HPDE6-E6E7 (cell line): ENCODE measurements around the gene SLC26A4.
A peak's percentile ranks its signal among the peaks of the same experiment; 100 is the strongest.
"Not testable (repeated sequence)": the region's sequence is repeated elsewhere in the genome, so short reads cannot be mapped to it uniquely, and the experiment has no call there.

Source experiments
- DNase-seq: peaks from one replicate; pipeline ENCODE4 v3.0.0; 2011; ENCODE audit warnings: missing footprints; ENCODE audit errors: extremely low spot score

The SLC26A4 gene

DNA sequence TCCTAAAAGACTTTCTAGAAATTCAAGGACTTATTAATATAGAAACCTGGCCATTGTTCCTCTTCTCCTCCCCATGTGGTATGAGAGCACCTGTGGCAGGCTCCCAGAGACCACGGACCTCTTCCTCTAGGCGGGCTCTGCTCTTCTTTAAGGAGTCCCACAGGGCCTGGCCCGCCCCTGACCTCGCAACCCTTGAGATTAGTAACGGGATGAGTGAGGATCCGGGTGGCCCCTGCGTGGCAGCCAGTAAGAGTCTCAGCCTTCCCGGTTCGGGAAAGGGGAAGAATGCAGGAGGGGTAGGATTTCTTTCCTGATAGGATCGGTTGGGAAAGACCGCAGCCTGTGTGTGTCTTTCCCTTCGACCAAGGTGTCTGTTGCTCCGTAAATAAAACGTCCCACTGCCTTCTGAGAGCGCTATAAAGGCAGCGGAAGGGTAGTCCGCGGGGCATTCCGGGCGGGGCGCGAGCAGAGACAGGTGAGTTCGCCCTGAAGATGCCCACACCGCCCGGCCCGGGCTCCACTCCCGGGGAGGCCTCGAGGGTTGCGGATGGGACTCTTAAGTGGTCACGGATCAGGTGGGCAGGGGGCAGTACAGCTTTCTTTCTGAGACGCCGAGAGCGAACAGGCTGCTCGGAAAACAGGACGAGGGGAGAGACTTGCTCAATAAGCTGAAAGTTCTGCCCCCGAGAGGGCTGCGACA, at the start of gene SLC26A4:
Gene SLC26A4, plus strand, starts transcription at position 448 of the 700 bp plus-strand sequence. CDS start 814 bp downstream, outside the sequence.
- DNase-seq: no peak

DNA sequence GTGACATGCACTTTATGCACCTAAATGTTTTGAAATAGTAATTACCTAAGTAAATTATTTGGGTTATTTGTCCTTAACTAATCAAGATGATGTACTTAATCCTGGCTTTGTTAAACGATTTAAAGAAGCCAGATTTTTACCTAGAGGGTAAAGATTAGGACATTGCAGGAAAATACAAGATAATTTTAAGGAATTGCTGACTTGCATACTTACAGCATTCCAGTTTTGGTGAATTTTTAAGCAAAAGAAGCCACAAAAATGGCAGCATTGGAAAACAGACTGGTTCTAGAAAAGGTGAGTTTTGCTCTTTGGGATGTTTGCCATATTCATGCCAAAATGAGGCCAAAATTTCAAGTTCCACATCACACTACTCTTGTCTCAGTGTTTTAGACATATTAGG, 47.2 kb upstream of the SLC26A4 start:
- DNase-seq: no peak

DNA sequence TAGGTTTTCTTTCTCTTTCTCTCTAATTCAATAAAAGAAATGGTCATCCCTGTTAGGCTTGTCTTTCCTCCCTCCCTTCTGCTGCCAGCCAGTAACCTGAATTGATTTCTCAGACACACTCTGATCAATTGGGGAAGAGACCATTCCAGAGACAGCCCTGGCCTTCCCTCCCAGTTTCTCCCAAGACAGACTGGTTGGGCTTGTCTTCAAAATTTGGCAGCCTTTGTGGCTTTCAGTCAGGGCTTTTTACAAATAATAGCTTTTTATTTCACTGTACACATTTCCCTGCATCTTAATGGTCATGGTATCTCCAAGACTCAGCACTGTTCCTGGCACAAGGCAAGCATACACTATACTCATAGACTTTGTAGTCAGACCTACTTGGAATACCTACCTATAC, 46.7 kb upstream of the SLC26A4 start:
- no peak for DNase-seq

DNA sequence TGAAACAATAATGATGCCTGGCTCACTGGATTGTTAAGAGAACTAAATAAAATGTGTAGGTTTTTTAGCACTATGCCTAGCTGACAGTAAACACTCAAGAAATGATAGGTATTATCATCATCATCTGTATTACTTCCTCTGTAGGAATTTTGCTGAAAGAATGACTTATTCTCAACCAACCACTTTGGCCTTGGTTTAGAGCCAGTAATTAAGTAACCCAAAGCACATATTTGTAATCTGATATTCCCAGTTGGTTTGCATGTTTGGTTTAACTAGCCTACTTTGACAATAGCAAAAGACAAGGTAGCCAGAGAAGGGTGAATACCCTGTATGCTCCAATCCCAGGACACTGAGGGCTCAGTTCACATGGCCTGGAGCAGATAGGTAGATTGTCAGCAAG, 46.2 kb upstream of the SLC26A4 start:
- peak; percentile 5 for DNase-seq

DNA sequence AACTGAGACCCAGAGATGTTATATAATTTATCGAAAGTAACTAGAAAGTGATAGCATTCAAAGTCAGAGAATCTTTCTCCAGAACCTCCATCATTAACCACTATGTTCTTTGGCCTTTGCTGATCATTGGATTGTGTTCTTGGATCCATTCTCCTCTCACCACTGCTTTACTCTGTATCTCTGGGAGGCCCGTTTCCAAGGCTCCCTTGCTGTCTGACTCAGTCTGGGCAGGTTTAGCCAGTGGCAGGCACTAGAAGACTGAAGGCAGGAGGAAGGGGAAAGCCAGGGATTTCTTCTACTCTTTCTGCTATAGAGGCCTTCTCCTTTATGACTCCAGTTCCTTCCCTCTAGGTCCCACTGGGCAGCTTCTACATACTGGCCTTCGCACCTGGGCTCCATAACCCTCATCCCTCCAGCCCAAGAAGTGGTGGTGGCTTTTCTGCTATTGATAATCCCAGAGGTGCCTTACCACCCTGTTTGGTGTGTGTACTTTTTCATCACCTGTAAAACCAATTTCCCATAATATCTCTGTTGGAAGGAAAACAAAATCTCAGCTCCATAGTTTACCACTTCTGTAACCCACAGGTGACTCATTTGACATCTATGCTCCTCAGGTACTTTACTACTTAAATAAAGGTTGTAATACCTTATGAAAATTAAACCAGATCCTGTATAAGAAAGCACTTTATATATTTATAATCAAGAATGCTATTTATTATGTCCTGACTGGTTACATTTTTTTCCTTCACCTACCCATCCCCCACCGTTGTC, 44.5 kb upstream of the SLC26A4 start:
- no peak for DNase-seq

DNA sequence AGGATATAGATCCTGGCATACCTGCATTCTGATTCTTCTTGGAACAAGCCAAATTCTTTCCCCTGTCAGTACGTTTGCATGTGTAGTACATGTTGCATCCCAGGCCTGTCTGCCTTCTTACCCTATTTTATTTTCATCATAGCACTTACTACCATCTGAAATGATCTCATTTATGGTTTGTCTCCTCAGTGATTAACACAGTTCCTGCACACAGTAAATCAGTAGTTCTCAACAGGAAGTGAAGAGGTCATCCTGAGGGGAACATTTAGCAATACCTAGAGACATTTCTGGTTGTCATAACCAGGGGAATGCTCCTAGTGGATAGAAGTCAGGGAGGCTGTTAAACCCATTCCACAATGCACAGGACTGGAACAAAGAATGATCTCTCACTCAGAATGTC, 38.2 kb upstream of the SLC26A4 start:
- peak; percentile 23 for DNase-seq

DNA sequence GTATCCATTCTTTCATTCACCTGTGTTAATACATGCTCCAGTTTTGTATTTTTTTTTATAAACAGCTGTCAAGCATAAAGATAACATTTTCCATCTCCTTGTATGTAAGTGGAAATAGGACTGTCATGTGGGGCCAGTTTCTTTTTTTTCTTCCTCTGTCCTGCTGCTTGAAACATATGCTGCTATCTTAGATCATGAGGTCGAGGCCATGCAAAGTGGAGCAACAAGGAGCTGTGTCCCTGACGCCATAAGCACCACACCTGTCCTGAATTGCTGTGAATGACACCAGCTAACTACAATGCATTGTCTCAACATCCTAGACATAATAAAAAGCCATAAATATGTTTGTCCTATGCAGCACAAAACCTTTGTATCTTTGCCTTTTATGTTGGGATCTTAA, 37.7 kb upstream of the SLC26A4 start:
- no peak for DNase-seq

DNA sequence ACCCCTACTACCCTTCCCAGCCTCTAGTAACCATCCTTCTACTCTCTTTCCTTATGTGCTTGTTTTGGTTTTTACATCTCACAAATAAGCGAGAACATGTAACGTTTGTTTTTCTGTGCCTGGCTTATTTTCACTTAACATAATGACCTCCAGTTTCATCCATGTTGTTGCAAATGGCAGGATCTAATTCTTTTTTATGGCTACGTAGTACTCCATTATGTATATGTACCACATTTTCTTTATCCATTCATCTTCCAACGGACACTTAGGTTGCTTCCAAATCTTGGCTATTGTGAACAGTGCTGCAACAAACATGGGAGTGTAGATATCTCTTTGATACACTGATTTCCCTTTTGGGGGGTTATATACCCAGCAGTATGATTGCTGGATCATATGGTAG, 33.6 kb upstream of the SLC26A4 start:
- no peak for DNase-seq

DNA sequence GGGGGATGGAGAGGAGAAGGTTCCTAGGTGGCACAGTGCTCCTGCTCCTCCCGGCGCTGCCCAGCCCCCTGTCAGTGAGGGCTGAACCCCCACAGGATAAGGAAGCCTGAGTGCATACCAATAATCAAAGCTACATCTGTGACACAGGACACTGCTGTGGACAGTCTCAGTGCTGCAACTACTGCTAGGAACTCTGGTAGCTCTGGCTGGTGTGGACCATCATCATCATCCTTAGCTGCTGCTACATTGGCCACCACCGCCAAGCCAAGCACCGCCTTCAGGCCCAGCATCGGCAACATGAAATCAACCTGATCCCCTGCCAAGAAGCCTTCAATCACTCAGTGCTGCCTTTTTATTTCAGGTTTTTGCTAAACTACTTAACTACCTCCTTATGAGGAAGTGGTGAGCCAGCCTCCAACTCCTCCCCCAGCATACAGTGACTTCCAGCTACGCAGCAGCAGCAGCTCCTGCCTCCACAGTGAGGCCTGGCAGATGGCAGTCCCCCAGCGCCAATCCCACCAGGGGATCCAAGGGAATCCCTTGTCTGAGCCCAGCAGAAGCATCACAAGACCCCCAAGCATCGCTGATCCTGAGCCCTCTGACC, 32.1 kb upstream of the SLC26A4 start:
- DNase-seq: no peak

DNA sequence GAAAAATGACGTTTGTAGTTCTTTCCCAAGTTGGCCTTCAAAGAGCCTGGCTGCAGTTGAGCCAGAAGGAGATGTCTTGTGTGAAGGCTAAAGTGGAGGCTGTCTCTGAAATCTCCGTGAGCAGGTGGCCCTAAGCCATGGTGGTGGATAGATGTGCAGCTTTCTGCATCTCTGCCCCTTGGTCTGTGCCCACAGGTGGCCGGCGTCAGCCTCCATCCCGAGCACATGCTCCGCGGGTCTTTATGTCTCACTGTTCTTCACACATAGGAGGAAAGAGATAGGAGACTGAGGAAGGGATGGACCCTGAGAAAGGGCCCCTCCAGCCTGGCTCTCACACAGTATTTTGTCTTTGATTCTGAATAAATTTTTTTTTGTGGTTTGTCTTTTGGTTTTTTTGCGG, 30.3 kb upstream of the SLC26A4 start:
- no peak for DNase-seq

DNA sequence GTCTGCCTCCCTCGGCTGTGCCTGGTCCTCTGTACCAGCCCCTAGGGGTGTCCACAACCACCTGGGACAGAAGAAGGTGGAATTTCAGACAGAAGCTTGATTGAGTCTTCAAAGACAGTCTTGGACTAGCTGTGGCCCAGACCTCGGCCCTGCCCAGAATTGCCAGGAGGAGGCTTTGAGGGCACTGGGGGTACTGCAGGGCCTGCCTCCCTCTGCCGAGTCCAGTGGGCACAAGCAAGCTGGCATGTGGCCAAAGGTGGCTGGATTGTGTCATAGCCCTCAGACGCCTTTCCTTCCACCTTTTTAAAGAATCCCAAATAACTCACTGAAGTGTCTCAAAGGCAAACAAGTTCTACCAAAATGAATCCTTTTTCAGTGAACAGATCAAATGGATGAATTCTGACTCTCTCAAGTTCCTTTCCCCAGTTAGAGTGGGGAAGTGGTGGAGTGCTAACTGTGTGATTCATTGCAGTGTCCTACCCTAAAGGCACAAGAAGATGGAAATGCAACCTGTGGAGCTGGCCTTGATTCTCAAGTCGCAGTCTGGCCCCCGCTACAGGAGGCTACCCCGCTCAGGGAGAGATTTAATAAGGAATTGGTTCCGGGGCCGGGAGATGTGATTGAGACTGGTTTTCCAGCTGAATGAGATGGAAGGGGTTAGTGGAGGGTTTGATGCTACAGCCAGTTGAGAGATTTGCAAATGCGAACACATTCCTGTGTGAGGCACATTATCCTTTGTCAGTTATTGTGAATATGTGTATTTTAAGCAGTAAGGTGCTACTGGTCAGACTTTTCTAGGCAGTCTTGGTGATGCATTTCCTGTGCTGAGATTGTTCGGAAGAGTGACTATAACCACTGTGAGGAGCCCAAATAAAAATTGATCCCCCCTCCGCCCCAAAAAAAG, 28.8 kb upstream of the SLC26A4 start:
- no peak for DNase-seq

DNA sequence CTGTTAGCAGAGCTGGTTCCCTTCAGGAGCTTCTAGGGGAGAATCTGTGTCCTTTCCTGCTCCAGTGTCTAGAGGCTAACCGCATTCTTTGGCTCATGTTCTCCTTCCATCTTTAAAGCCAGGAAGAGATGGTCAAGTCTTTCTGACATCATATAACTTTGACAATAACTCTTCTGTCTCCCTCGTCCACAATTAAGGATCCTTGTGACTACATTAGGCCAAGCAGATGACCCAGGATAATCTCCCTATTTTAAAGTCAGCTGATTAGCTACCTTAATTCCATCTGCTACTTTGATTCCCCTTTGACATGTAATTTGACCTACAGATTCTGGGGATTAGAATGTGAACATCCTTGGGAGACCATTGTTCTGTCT, 28.1 kb upstream of the SLC26A4 start:
- no peak for DNase-seq

DNA sequence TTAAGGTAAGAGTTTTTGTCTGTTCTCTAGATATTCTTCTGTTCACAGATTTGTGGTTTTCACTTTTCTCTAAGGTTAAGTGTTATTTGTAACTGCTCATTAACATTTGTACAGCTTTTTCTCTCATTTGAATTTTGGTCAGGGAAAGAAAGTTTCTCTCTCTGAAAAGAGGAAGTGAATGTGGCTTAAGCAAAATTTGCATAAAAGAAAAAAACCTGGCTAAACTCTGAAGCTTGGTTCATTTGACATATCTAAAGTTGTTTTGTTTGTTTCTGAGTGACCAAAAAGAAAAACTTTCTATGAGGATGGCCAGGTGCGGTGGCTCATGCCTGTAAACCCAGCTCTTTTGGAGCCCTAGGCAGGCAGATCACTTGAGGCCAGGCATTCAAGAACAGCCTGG, 22.0 kb upstream of the SLC26A4 start:
- no peak for DNase-seq

DNA sequence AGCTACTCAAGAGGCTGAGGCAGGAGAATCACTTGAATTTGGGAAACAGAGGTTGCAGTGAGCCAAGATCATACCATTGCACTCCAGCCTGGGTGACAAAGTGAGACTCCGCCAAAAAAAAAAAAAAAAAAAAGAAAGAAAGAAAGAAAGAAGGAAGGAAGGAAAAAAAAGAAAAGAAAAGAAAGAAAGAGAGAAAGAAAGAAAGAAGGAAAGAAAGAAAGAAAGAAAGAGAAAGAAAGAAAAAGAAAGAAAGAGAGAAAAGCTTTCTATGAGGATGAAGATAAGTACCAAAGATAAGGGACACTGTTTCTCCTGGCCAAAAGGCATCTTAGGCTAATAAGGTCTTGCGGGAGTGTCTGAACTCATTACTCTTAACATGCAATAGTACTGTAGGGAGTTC, 21.6 kb upstream of the SLC26A4 start:
- not testable (repeated sequence) for DNase-seq

DNA sequence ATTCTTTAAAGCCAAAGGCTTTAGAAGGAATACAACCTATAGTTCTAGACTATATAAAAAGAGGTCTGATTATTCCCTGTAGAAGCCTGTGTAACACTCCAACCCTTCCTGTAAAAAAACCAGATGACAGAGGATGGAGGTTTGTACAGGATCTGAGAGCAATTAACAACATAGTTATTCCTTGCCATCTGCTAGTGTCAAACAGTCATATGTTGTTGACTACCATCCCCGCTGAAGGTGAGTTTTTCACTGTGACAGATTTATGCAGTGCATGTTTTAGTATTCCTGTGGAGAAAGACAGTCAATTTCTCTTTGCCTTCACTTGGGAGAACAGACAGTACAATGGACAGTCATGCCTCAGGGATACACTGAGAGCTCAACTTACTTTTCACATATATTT, 19.0 kb upstream of the SLC26A4 start:
- DNase-seq: no peak

DNA sequence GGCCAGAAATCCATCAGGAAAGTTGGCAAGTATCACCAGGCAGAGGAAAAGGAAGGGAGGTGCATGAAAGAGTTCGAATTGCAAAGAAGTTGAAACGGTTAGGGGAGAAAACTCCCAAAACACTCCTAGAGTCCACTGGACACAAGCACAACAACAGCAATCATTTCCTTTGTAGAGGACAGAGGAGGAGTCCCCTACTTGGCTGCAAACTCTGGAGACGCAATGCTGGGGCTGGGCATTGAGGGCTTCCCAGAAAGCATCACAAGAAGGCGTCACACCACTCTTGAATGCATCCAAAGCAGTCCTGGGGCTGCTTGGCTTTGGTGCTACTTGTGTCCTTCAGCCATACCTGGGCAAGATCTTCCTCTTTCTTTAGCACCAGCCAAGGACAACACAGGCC, 18.1 kb upstream of the SLC26A4 start:
- no peak for DNase-seq

DNA sequence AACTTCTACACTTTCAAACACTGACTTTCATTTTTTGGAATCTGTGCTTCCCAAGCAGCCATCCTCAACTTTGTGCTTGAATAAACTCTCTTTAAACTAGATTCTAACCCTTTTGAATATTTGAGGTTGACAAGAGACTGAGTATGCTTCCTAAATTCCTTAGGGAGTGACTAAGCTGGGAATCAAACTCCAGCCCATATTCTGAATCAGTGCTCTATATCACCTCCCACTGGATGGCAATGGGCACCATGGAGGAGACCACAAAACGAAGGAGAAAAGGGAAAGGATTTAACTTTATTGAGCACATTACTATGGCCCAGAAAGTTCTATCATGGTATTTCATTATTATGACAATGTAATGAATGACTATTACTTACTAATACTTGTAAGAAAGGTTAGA, 17.2 kb upstream of the SLC26A4 start:
- no peak for DNase-seq

DNA sequence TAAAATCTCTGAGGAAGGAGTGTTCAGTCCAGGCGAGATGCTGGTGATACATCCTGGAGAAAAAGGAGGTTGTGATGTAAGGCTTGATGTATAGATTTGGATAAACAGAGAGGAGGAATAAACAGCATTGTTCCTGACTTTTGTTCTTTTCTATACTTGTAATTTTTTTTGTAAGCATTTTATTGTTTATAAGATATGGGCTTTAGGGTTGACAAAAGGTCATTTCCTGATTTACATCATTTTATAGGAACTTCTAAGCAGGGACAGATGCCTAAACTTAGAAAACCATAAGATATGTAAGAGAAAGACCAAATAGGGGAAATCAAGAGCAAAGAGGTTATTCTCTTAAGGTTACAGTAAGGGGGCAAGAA, 16.7 kb upstream of the SLC26A4 start:
- no peak for DNase-seq

DNA sequence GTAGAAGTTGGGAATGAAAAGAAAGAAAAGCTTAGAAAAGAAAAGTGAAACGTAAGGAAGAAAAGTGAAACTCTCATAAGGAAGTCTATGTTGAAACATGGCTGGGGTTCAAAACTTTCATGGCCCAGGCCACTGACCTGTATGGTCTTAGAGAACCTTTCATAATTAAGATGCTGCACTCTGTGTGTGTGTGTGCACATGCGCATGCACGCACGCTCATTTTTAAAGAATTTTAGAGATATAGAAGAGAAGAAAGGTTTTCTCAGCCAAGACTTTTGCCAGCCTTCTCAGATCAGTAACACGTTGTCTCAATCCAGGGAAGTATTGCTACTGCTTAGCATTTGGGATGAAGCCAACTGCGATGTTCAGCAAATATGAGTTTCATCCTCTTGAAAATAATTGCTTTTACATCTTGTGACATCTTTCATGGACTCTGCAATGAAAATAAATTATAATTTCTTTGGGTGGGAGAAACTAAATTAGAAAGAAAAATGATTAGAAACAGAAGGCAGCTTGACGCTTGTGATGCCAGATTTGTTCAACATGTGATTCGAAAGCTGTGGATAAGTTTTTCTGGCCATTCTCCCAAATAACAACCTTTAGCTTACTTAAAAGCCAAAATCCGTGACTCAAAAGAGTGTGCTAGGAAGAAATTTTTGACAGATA, 16.2 kb upstream of the SLC26A4 start:
- no peak for DNase-seq

DNA sequence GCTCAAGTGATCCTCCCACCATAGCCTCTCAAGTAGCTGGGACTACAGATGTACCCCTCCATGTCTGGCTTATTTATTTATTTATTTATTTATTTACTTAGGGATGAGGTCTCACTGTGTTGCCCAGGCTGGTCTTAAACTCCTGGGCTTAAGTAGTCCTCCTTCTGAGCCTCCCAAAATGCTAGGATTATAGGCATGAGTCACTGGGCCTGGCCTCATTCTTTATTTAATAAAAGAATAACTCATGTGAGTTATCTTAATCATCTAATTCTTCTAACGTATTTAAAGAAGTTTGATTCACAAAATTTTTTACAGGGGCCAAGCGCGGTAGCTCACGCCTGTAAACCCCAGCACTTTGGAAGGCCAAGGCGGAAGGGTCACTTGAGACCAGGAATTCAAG, 8.0 kb upstream of the SLC26A4 start:
- DNase-seq: no peak

DNA sequence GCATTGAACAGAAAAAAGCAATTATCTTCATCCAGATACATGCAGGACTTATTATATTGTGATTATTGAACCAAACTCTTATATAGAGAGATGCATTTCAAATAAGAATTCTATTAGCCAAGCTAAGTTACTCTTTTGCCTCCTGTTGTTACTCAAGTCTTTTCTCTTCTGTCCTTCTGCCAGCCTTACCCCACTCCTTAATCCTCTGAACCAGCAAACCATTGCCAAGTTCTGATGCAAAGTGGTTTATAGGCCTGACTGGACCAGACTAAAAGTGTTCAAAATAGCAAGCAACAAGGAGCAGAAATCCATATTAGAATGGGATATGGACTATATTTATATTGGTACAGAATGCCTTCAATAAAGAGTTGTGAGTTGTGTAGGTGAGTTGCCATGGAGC, 2.2 kb upstream of the SLC26A4 start:
- no peak for DNase-seq

DNA sequence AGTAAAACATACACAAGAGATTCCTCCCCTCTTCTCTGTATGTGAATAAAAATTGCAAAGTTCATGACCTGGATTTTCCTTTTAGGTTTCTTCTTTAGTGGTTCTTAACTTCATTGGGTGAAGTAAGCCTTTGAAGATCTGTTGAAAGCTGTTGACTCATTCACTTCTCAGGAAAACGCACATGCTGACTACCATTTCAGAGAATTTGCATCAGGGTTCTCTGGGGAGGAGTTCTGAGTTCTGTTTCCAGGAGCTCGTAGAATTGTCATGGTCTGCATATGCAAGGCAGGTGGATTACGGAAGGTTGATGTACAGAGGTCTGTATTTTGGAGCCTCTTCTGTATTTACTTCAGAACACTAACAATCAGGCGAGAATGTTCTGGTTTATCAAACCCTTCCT, 962 bp upstream of the SLC26A4 start:
- DNase-seq: peak; percentile 21
